Mesenteric fat pad (tissue), 1 donor: ENCODE measurements around the gene NKX6-2. TPM values are rescaled to one million over a fixed set of nuclear protein-coding genes. Genes with fewer than 3 reads are reported as not detected.
"Not testable (repeated sequence)": the region's sequence is repeated elsewhere in the genome, so short reads cannot be mapped to it uniquely, and the experiment has no call there.

Source experiments
- DNase-seq: peaks from one replicate; pipeline ENCODE4 v3.0.0-alpha.2; 2020; ENCODE audit warnings: low spot score
- total RNA-seq: library from RNA; stranded (reverse); fragmentation: NEBNext Ultra II Directional; extraction: Animal tissue kit (Norgen Biotek cat#: 25700); gene quantifications from one replicate; pipeline ENCODE4 v1.2.1, GENCODE V29; 2021
- donor health status: DM: yes; HTN: yes; CAD: no.

The NKX6-2 gene
- total RNA-seq, 1 donor from 2014 or later, result not detected

GRCh38 chr10:132783940-132784865, 1.7 kb downstream of the NKX6-2 start:
- no peak for DNase-seq

GRCh38 chr10:132783165-132783939, 2.6 kb downstream of the NKX6-2 start:
- DNase-seq, result no peak

GRCh38 chr10:132781556-132781955, 4.4 kb downstream of the NKX6-2 start:
- no peak for DNase-seq

- DNase-seq, result no peak
Observed at GRCh38 chr10:132780356-132780755, 5.6 kb downstream of the NKX6-2 start.

GRCh38 chr10:132779549-132780294, 6.2 kb downstream of the NKX6-2 start:
- DNase-seq, result no peak

- no peak for DNase-seq
Observed at GRCh38 chr10:132777441-132777840, 8.5 kb downstream of the NKX6-2 start.

GRCh38 chr10:132776821-132777220, 9.1 kb downstream of the NKX6-2 start:
- DNase-seq, result no peak

- DNase-seq, result no peak
Observed at GRCh38 chr10:132776186-132776585, 9.8 kb downstream of the NKX6-2 start.

- DNase-seq, result no peak
Observed at GRCh38 chr10:132774902-132775863, 10.8 kb downstream of the NKX6-2 start.

GRCh38 chr10:132774181-132774901, 11.6 kb downstream of the NKX6-2 start:
- no peak for DNase-seq

- not testable (repeated sequence) for DNase-seq
Observed at GRCh38 chr10:132772816-132773215, 13.1 kb downstream of the NKX6-2 start.

GRCh38 chr10:132770061-132771021, 15.6 kb downstream of the NKX6-2 start:
- no peak for DNase-seq

GRCh38 chr10:132768346-132769248, 17.4 kb downstream of the NKX6-2 start:
- no peak for DNase-seq

- no peak for DNase-seq
Observed at GRCh38 chr10:132766291-132766690, 19.7 kb downstream of the NKX6-2 start.

GRCh38 chr10:132765435-132765834, 20.5 kb downstream of the NKX6-2 start:
- no peak for DNase-seq

GRCh38 chr10:132764108-132764507, 21.8 kb downstream of the NKX6-2 start:
- DNase-seq, result no peak

GRCh38 chr10:132763545-132763944, 22.4 kb downstream of the NKX6-2 start:
- DNase-seq, result no peak
